Activated T-helper 1 cell treated with anti-CD3 and anti-CD28 coated beads, Interleukin-12 subunit alpha, Interleukin-12 subunit beta, Interleukin-2, Interleukin-4 antibody, amounts not matched to agents 30 ng/mL and 10 ng/mL and 1 ng/mL, durations not matched to agents 14 hours and 24 hours and 36 hours (primary cell): ENCODE data around the gene DAG1. TPM values are rescaled to one million over a fixed set of nuclear protein-coding genes. Genes with fewer than 3 reads are reported as not detected.

Experiments used
- DNase-seq: peaks from one replicate; pipeline ENCODE4 v3.0.0; 2021; ENCODE audit warnings: low spot score
- H3K27ac Mint-ChIP-seq: one replicate; pipeline ENCODE4 v1.8.0; 2021; ENCODE audit warnings: mild to moderate bottlenecking, mixed read lengths
- H3K27me3 Mint-ChIP-seq: one replicate; pipeline ENCODE4 v1.8.0; 2022; ENCODE audit warnings: mild to moderate bottlenecking, moderate library complexity, mixed read lengths; ENCODE audit not compliant: insufficient read depth
- H3K36me3 Mint-ChIP-seq: one replicate; pipeline ENCODE4 v1.8.0; 2021; ENCODE audit warnings: low read depth, mixed read lengths
- H3K4me1 Mint-ChIP-seq: one replicate; pipeline ENCODE4 v1.8.0; 2021; ENCODE audit warnings: low read depth, mixed read lengths
- H3K4me3 Mint-ChIP-seq: one replicate; pipeline ENCODE4 v1.8.0; 2021; ENCODE audit warnings: mild to moderate bottlenecking, moderate library complexity, mixed read lengths
- H3K9me3 Mint-ChIP-seq: one replicate; pipeline ENCODE4 v1.8.0; 2021; ENCODE audit warnings: mixed read lengths
- intact Hi-C: fragments of 100-400 bp; cut with micrococcal nuclease; formaldehyde crosslinking; loops from one replicate; pipeline ENCODE4 v1.15.1; 2024
- total RNA-seq: library from RNA; stranded (reverse); gene quantifications from 2 replicates; pipeline ENCODE4 v1.2.3, GENCODE V29; 2022

The DAG1 gene
- total RNA-seq, 1 donor from 2014 or later: 23.7 TPM

DNA sequence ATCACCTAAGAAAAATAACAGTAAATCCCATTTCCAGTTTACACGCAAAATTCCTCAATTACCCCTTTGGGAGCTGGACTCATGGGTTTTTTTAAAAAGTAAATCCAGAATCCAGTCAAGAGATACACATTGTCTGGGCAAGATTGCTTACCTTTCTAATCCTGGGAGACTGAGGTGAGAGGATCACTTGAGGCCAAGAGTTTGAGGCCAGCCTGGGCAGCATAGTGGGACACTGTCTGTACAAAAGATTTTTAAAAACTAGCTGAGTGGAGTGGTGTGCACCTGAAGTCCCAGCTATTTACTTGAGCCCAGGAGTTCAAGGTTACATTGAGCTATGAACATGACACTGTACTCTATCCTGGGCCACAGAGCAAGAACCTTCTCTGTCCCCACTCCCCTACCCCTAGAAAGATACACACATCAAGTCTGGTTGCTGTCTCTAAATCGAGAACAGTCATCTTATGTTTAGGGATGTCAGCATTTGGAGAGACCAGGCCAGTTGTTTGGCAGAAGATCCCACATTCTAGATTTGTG is 39.0 kb downstream of the DAG1 start:
- DNase-seq: no peak
- Mint-ChIP-seq H3K36me3 (peaks cover 19% of the 10 kb centered on the region), H3K27ac (no peak overlapping the region), H3K9me3 (no peaks in the 10 kb centered on the region), H3K4me1 (no peaks in the 10 kb centered on the region), H3K27me3 (no peaks in the 10 kb centered on the region), H3K4me3 (no peak overlapping the region)
- intact Hi-C loops: no loop called here

DNA sequence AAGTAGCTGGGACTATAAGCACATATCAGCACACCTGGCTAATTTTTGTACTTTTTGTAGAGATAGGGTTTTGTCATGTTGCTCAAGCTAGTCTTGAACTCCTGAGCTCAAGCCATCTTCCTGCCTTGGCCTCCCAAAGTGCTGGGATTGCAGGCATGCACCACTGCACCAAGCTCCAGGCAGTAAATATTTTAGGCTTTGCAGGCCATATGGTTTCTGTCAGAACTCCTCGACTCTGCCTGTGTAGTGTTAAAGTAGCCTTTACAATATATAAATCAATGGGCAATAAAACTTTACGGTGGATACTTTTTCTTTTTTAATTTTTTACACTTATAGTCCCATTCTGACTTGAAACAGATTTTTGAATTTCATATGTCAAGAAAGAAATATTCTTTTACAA is 41.6 kb downstream of the DAG1 start:
- Mint-ChIP-seq H3K4me1 (no peaks in the 10 kb centered on the region), H3K9me3 (no peaks in the 10 kb centered on the region), H3K27ac (no peak overlapping the region), H3K27me3 (no peaks in the 10 kb centered on the region), H3K4me3 (no peak overlapping the region), H3K36me3 (peaks cover 27% of the 10 kb centered on the region)
- DNase-seq: no peak
- intact Hi-C loops: no loop called here

DNA sequence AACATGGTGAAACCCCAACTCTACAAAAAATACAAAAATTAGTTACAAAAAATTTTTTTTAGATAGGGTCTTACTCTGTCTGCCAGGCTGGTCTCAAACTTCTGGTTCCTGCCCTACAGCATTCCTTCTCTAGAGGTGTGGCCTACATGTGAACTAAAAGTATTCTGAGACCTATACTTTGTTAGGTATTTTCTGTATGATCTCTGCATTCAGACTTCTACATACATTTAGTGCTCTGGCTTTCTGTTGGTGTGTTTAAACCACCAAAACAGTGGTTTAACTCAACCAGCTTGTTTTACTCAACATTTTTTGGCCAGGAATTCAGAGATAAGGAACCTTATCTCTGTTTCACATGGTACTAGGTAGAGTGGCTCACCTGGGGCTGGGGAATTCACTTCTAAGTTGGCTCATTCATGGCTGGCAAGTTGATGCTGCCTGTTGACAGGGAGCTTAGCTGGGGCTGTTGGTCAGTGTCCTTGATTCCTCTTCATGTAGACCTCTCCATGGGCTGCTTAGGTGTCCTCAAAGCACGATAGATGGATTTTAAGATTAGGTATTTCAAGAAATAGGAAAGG is 42.8 kb downstream of the DAG1 start:
- H3K27me3 Mint-ChIP-seq: no peaks in the 10 kb centered on the region
- intact Hi-C loops: no loop called here

DNA sequence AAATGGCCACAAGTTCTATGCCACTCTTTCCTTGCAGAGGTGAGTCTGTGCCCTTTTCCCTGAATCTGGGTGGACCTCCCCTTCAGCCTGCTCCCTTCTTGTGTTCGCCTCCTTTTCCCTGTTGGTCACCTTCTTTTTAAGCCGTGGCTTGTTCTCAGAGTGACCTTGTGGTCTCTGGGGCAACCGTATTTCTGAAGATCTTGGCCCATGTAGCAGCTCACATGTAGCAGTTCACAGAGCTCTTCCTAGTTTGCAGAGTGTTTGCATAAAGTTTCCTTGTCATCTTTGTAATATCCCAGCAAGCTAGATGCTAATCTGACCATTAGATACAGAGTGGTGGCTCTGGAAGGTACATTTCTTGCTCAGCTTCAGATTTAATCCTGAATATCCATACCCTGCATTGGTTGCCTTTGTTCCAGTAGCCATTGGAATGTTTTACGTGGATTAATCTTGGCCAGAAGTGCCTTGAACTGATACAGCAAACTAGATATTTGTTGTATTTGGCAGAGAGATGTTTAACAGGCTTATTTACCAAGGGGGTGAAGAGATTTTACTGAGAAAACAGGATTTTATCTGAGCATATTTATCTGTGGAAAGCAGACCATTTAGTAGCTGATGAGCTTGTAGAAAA is 43.5 kb downstream of the DAG1 start:
- no peaks in the 10 kb centered on the region for H3K9me3 Mint-ChIP-seq
- DNase-seq: no peak
- no peak overlapping the region for H3K27ac Mint-ChIP-seq
- H3K4me3 Mint-ChIP-seq: no peak overlapping the region
- no peaks in the 10 kb centered on the region for H3K27me3 Mint-ChIP-seq
- intact Hi-C loops: no loop called here
- H3K36me3 Mint-ChIP-seq: peaks cover 31% of the 10 kb centered on the region
- H3K4me1 Mint-ChIP-seq: peaks cover 5% of the 10 kb centered on the region

More for the DNA sequence above, 42.8 kb downstream of the DAG1 start:
- H3K27ac Mint-ChIP-seq: no peak overlapping the region
- H3K4me1 Mint-ChIP-seq: peaks cover 5% of the 10 kb centered on the region
- no peak overlapping the region for H3K4me3 Mint-ChIP-seq
- no peaks in the 10 kb centered on the region for H3K9me3 Mint-ChIP-seq
- no peak for DNase-seq
- peaks cover 31% of the 10 kb centered on the region for H3K36me3 Mint-ChIP-seq

DNA sequence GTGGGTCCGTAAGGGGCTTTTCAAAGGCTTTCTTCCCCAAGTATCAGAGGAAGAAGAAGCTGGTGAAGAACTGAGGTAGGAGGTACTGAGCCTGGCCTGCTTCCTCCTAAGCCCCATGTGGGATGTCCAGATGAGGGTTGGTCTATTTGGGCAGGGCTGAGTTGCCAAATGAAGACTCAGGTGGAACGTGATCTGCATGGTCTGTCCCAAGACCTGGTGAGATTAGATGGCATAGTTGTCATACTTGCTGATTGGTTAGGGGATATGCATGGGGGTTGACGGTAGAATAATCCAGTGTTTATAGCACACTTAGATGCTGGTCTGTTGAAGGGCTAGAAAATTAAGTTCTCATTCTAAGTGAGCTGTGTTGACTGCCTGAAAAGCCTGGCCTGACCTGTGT is 47.9 kb downstream of the DAG1 start:
- no peak for DNase-seq
- Mint-ChIP-seq H3K36me3 (peaks cover 33% of the 10 kb centered on the region), H3K4me3 (no peak overlapping the region), H3K27me3 (no peaks in the 10 kb centered on the region), H3K9me3 (no peaks in the 10 kb centered on the region), H3K4me1 (peaks cover 5% of the 10 kb centered on the region), H3K27ac (no peak overlapping the region)
- intact Hi-C loops: no loop called here

DNA sequence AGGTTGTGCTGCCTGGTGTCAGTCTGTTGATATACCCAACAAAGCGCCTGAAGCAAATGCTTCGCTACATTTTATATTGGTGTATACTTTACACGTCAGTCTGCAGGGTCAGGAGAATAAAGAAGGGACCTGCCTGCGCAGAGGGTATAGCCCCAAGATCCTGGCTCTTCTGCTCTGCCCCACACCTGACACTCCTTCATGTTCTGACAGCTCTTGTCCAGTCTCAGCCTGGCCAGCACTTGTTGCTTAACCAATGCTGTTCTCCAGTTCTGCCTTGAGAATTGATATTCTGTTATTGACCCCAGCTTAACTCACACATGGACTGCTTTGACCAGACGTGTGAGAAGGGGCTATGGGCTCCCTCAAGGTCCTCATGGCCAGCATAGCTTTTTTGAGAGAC is 48.4 kb downstream of the DAG1 start:
- H3K27me3 Mint-ChIP-seq: no peaks in the 10 kb centered on the region
- no peaks in the 10 kb centered on the region for H3K9me3 Mint-ChIP-seq
- no peak for DNase-seq
- H3K4me3 Mint-ChIP-seq: no peak overlapping the region
- peaks cover 30% of the 10 kb centered on the region for H3K36me3 Mint-ChIP-seq
- peaks cover 5% of the 10 kb centered on the region for H3K4me1 Mint-ChIP-seq
- H3K27ac Mint-ChIP-seq: no peak overlapping the region
- intact Hi-C loops: no loop called here

DNA sequence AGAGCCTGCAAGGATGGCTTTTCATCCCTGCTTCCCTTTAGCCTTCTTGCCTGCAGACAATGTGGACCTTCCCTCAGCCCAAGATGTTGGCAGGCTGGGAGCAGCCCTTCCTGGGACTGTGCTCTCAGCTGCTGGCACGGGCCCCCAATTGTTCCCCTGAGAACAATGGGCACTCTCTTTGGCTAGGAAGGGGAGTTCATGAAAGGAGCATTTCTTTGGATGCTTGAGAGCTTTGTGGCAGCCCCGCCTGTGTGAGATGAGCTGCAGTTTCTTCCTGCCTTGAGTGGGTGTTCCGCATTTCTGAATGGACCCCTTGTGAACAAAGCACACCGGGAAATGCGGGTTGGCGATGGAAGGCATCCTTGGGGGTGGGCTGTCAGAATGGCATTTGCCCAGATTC is 49.2 kb downstream of the DAG1 start:
- no peak for DNase-seq
- Mint-ChIP-seq H3K4me1 (peaks cover 5% of the 10 kb centered on the region), H3K36me3 (peaks cover 25% of the 10 kb centered on the region), H3K9me3 (no peaks in the 10 kb centered on the region), H3K4me3 (no peak overlapping the region), H3K27me3 (no peaks in the 10 kb centered on the region), H3K27ac (no peak overlapping the region)
- intact Hi-C loops: no loop called here

DNA sequence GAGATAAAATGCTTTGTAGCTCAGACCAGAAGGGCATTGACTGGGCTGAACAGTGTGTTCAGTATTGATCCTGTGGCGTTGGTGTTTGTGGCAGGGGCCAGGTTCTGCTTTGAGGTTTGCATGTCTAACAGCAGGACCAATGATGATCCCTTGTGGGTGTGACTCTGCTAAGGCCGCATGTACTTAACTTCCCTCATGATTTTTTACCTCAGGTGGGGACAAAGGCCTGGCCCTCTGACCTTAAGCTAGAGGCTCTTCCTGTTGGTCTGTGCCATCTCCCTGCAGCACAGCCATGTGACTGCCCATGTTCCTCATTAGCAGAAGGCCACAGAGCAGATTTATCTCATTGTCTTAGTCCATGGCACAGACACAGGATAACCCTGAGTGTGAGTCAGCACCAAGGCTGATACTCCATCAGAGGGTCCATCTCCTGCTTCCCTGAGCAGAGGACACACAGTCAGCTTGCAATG is 49.9 kb downstream of the DAG1 start:
- peaks cover 5% of the 10 kb centered on the region for H3K4me1 Mint-ChIP-seq
- no peaks in the 10 kb centered on the region for H3K9me3 Mint-ChIP-seq
- no peak overlapping the region for H3K4me3 Mint-ChIP-seq
- DNase-seq: no peak
- H3K27ac Mint-ChIP-seq: no peak overlapping the region
- H3K36me3 Mint-ChIP-seq: peaks cover 25% of the 10 kb centered on the region
- intact Hi-C loops: no loop called here
- H3K27me3 Mint-ChIP-seq: no peaks in the 10 kb centered on the region

DNA sequence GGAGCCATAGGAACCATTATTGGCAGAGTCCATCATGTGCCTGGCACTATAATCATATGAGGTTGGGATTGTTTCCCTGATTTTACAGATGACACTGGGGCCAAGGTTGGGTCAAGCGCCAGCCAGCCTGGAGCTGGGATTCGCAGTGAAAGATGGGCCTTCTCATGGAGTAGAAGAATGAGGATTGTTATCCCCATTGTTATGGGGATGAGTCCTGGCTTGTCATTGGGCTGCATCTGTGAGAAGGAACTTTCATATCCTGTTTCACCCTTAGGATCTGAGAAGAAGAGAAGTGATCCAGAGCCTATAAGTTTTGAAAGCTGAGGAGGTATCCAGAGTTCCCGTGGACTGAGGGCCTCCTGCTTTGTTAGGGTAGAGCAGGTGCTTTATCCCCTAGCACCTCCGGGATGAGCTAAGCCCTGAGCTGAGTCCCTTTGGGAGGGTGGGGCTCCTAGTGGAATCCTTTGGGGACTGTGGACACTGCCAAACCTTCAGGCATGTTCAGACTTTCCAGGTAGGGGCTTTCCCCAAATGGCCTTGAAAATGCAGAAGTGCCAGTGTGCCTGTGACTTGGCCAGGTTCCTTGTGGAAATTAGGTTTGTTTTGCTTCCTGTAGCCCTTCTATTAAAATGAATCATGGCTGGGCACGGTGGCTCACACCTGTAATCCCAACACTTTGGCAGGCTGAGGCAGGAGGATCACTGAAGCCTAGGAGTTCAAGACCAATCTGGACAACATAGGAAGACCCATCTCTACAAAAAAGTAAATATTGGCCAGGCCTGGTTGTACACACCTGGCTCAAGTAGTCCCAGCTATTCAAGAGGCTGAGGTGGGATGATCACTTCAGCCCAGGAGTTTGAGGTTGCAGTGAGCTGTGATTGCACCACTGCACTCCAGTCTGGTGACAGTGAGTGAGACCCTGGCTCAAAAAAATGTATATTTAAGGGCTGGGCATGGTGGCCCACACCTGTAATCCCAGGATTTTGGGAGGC is 54.0 kb downstream of the DAG1 start:
- no peak for DNase-seq
- intact Hi-C loops: no loop called here
- H3K4me1 Mint-ChIP-seq: peaks cover 2% of the 10 kb centered on the region
- H3K36me3 Mint-ChIP-seq: peaks cover 14% of the 10 kb centered on the region
- H3K9me3 Mint-ChIP-seq: no peaks in the 10 kb centered on the region
- no peak overlapping the region for H3K4me3 Mint-ChIP-seq
- no peaks in the 10 kb centered on the region for H3K27me3 Mint-ChIP-seq
- H3K27ac Mint-ChIP-seq: no peak overlapping the region

DNA sequence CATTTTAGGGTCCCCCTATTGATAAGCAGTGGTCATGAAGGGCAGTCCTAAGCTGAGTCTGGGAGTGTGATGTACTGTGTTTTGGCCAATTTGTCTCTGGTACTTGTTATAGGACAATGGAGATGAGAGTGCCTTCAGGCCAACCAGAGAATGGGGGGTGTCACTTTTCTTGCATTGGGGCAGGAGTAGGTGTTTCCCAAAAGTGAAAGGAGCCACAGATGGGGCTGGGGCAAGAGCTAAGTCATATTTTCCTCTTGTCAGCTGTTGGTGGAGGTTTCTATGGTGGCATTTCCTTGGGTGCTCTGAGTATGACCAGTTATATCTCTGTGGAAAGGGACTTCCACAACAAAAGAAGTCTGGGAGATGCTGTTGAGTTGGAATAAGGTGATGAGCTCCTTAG is 59.5 kb downstream of the DAG1 start:
- Mint-ChIP-seq H3K27me3 (no peaks in the 10 kb centered on the region), H3K4me1 (peaks cover 21% of the 10 kb centered on the region), H3K4me3 (no peak overlapping the region), H3K27ac (peak overlapping the region; percentile 64), H3K9me3 (no peaks in the 10 kb centered on the region), H3K36me3 (peaks cover 20% of the 10 kb centered on the region)
- intact Hi-C loops: loop anchor here (2.0 kb wide), 1 partner anchor 59 kb away; the partner anchor contains the start of gene DAG1
- DNase-seq: no peak

DNA sequence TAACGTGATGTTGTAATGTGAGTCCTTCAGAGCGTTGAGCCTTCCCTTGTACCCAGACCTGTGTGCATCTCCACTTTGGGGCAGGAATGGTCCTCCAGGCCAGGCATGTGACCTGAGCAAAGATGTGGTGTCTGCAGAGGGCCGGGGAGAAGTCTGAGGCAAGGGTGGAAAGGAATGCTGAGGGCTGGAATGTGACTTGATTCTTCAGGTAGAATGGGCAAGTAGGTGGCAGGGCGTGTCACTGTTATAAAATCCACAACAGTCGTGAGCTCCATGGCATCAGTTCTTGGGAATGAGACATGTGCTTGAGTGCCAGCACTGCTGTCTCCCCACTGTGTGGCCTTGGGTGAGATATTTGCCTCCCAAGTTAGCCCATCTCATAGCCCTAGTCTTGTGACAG is 60.2 kb downstream of the DAG1 start:
- H3K4me1 Mint-ChIP-seq: peaks cover 21% of the 10 kb centered on the region
- H3K27me3 Mint-ChIP-seq: no peaks in the 10 kb centered on the region
- H3K36me3 Mint-ChIP-seq: peaks cover 17% of the 10 kb centered on the region
- DNase-seq: no peak
- peak overlapping the region; percentile 64 for H3K27ac Mint-ChIP-seq
- no peak overlapping the region for H3K4me3 Mint-ChIP-seq
- intact Hi-C loops: no loop called here
- no peaks in the 10 kb centered on the region for H3K9me3 Mint-ChIP-seq

DNA sequence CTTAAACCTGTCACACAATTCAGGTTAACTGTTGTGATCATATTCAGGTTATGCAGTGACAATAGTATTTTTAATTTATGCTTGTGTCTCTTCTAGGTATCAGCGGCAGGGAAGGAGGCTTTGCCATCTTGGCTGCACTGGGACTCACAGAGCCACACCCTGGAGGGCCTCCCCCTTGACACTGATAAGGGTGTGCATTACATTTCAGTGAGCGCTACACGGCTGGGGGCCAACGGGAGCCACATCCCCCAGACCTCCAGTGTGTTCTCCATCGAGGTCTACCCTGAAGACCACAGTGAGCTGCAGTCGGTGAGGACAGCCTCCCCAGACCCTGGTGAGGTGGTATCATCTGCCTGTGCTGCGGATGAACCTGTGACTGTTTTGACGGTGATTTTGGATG is 60.6 kb downstream of the DAG1 start:
- no peak for DNase-seq
- H3K27me3 Mint-ChIP-seq: no peaks in the 10 kb centered on the region
- no peak overlapping the region for H3K27ac Mint-ChIP-seq
- H3K4me1 Mint-ChIP-seq: peaks cover 21% of the 10 kb centered on the region
- H3K4me3 Mint-ChIP-seq: no peak overlapping the region
- H3K9me3 Mint-ChIP-seq: no peaks in the 10 kb centered on the region
- intact Hi-C loops: no loop called here
- peaks cover 16% of the 10 kb centered on the region for H3K36me3 Mint-ChIP-seq

DNA sequence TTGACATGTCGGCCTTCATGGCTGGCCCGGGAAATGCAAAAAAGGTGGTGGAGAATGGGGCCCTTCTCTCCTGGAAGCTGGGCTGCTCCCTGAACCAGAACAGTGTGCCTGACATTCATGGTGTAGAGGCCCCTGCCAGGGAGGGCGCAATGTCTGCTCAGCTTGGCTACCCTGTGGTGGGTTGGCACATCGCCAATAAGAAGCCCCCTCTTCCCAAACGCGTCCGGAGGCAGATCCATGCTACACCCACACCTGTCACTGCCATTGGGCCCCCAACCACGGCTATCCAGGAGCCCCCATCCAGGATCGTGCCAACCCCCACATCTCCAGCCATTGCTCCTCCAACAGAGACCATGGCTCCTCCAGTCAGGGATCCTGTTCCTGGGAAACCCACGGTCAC is 61.2 kb downstream of the DAG1 start:
- DNase-seq: no peak
- Mint-ChIP-seq H3K27ac (no peak overlapping the region), H3K4me1 (peaks cover 21% of the 10 kb centered on the region), H3K36me3 (peaks cover 16% of the 10 kb centered on the region), H3K27me3 (no peaks in the 10 kb centered on the region), H3K4me3 (no peak overlapping the region), H3K9me3 (no peaks in the 10 kb centered on the region)
- intact Hi-C loops: no loop called here
